Measurements from ENCODE around the gene GCHFR. TPM values are rescaled to one million over a fixed set of nuclear protein-coding genes. Genes with fewer than 3 reads are reported as not detected.

GCHFR gene
- total RNA-seq, 1 experiment from 2014 or later, result 8.2 TPM

GRCh38 chr15:40736575-40736974, 27.3 kb upstream of the GCHFR start:
- CTCF ChIA-PET, result interaction anchor here (0.8 kb wide), 1 partner anchor 1984 kb away, joined by 3 read pairs; no protein-coding TSS in a partner anchor
- DNase-seq (ENCODE audit: unreplicated experiment), result no peak

GRCh38 chr15:40737048-40737447, 26.8 kb upstream of the GCHFR start:
- no peaks in the 10 kb centered on the region for H3K27me3 Mint-ChIP-seq (ENCODE audit: insufficient read depth, unreplicated experiment)
- intact Hi-C loops (cut with micrococcal nuclease), result no loop called here
- no peak overlapping the region for H3K27ac Mint-ChIP-seq (ENCODE audit: low read depth, unreplicated experiment)
- DNase-seq (ENCODE audit: unreplicated experiment), result no peak
- peaks cover 82% of the 10 kb centered on the region for H3K36me3 Mint-ChIP-seq (ENCODE audit: insufficient read depth, unreplicated experiment)
- H3K9me3 Mint-ChIP-seq (ENCODE audit: unreplicated experiment), result no peaks in the 10 kb centered on the region
- no peak overlapping the region for H3K4me3 Mint-ChIP-seq (ENCODE audit: unreplicated experiment)
- ChIA-PET CTCF (interaction anchor here (0.8 to 1.0 kb wide), 3 partner anchors 9 to 1984 kb away, joined by 3 to 4 read pairs (median 3); partner anchors contain the start of gene RAD51), POLR2A (no interaction called here)
- H3K4me1 Mint-ChIP-seq (ENCODE audit: insufficient read depth, unreplicated experiment), result no peaks in the 10 kb centered on the region
- no TSS peak for BruUV-seq (replicated peaks)
- TF ChIP-seq CTCF (IDR thresholded peaks at IDR 0.05; ENCODE audit: unreplicated experiment), result no peak

More at GRCh38 chr15:40736575-40736974, 27.3 kb upstream of the GCHFR start:
- no peaks in the 10 kb centered on the region for H3K9me3 Mint-ChIP-seq (ENCODE audit: unreplicated experiment)
- no peaks in the 10 kb centered on the region for H3K27me3 Mint-ChIP-seq (ENCODE audit: insufficient read depth, unreplicated experiment)
- intact Hi-C loops (cut with micrococcal nuclease), result no loop called here
- no TSS peak for BruUV-seq (replicated peaks)
- no peaks in the 10 kb centered on the region for H3K4me1 Mint-ChIP-seq (ENCODE audit: insufficient read depth, unreplicated experiment)
- POLR2A ChIA-PET, result interaction anchor here (0.7 kb wide), 1 partner anchor 232 kb away, joined by 4 read pairs; no protein-coding TSS in a partner anchor
- no peak overlapping the region for H3K27ac Mint-ChIP-seq (ENCODE audit: low read depth, unreplicated experiment)
- no peak overlapping the region for H3K4me3 Mint-ChIP-seq (ENCODE audit: unreplicated experiment)
- H3K36me3 Mint-ChIP-seq (ENCODE audit: insufficient read depth, unreplicated experiment), result peaks cover 82% of the 10 kb centered on the region
- no peak for TF ChIP-seq CTCF (IDR thresholded peaks at IDR 0.05; ENCODE audit: unreplicated experiment)

- TF ChIP-seq CTCF (IDR thresholded peaks at IDR 0.05; ENCODE audit: unreplicated experiment), result no peak
- H3K36me3 Mint-ChIP-seq (ENCODE audit: insufficient read depth, unreplicated experiment), result peaks cover 96% of the 10 kb centered on the region
- H3K27ac Mint-ChIP-seq (ENCODE audit: low read depth, unreplicated experiment), result no peak overlapping the region
- no peak overlapping the region for H3K4me3 Mint-ChIP-seq (ENCODE audit: unreplicated experiment)
- BruUV-seq (replicated peaks), result no TSS peak
- CTCF ChIA-PET, result interaction anchor here (0.7 to 1.4 kb wide), 3 partner anchors 8 to 164 kb away, joined by 3 to 7 read pairs (median 4); no protein-coding TSS in a partner anchor
- intact Hi-C loops (cut with micrococcal nuclease), result no loop called here
- no peaks in the 10 kb centered on the region for H3K9me3 Mint-ChIP-seq (ENCODE audit: unreplicated experiment)
- no peaks in the 10 kb centered on the region for H3K27me3 Mint-ChIP-seq (ENCODE audit: insufficient read depth, unreplicated experiment)
- no peak for DNase-seq (ENCODE audit: unreplicated experiment)
- H3K4me1 Mint-ChIP-seq (ENCODE audit: insufficient read depth, unreplicated experiment), result peaks cover 3% of the 10 kb centered on the region
- POLR2A ChIA-PET, result interaction anchor here (0.7 to 2.0 kb wide), 3 partner anchors 8 to 44 kb away, joined by 3 to 7 read pairs (median 5); partner anchors contain the start of gene RAD51
Observed at GRCh38 chr15:40739047-40739446, 24.8 kb upstream of the GCHFR start.

- DNase-seq (ENCODE audit: unreplicated experiment), result no peak
- Mint-ChIP-seq H3K27me3 (ENCODE audit: insufficient read depth, unreplicated experiment) (no peaks in the 10 kb centered on the region), H3K36me3 (ENCODE audit: insufficient read depth, unreplicated experiment) (peaks cover 97% of the 10 kb centered on the region), H3K4me1 (ENCODE audit: insufficient read depth, unreplicated experiment) (peaks cover 7% of the 10 kb centered on the region), H3K27ac (ENCODE audit: low read depth, unreplicated experiment) (no peak overlapping the region), H3K9me3 (ENCODE audit: unreplicated experiment) (no peaks in the 10 kb centered on the region), H3K4me3 (ENCODE audit: unreplicated experiment) (no peak overlapping the region)
- TF ChIP-seq CTCF (IDR thresholded peaks at IDR 0.05; ENCODE audit: unreplicated experiment), result no peak
- CTCF ChIA-PET, result interaction anchor here (0.6 to 1.4 kb wide), 3 partner anchors 41 to 164 kb away, joined by 3 to 7 read pairs (median 4); no protein-coding TSS in a partner anchor
- POLR2A ChIA-PET, result interaction anchor here (2.0 kb wide), 1 partner anchor 45 kb away, joined by 7 read pairs; the partner anchor contains the start of gene RAD51
- intact Hi-C loops (cut with micrococcal nuclease), result no loop called here
- BruUV-seq (replicated peaks), result no TSS peak
Observed at GRCh38 chr15:40739854-40740253, 24.0 kb upstream of the GCHFR start.

All from MCF 10A (cell line).